ENCODE data around the gene COPA.

COPA gene

GRCh38 chr1:160361199-160361598 lies 18.1 kb upstream of the COPA start:
- TF ChIP-seq, protein P1, sequence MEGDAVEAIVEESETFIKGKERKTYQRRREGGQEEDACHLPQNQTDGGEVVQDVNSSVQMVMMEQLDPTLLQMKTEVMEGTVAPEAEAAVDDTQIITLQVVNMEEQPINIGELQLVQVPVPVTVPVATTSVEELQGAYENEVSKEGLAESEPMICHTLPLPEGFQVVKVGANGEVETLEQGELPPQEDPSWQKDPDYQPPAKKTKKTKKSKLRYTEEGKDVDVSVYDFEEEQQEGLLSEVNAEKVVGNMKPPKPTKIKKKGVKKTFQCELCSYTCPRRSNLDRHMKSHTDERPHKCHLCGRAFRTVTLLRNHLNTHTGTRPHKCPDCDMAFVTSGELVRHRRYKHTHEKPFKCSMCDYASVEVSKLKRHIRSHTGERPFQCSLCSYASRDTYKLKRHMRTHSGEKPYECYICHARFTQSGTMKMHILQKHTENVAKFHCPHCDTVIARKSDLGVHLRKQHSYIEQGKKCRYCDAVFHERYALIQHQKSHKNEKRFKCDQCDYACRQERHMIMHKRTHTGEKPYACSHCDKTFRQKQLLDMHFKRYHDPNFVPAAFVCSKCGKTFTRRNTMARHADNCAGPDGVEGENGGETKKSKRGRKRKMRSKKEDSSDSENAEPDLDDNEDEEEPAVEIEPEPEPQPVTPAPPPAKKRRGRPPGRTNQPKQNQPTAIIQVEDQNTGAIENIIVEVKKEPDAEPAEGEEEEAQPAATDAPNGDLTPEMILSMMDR (IDR thresholded peaks at IDR 0.05): no peak
- TF ChIP-seq ZFX (IDR thresholded peaks at IDR 0.05; ENCODE audit: borderline replicate concordance): no peak
- H3K27ac ChIP-seq: no peak overlapping the region

GRCh38 chr1:160360227-160360695 lies 17.2 kb upstream of the COPA start:
- no peak overlapping the region for H3K27ac ChIP-seq
- TF ChIP-seq ZFX (IDR thresholded peaks at IDR 0.05; ENCODE audit: borderline replicate concordance): no peak
- TF ChIP-seq, protein P1 (IDR thresholded peaks at IDR 0.05): no peak

DNA sequence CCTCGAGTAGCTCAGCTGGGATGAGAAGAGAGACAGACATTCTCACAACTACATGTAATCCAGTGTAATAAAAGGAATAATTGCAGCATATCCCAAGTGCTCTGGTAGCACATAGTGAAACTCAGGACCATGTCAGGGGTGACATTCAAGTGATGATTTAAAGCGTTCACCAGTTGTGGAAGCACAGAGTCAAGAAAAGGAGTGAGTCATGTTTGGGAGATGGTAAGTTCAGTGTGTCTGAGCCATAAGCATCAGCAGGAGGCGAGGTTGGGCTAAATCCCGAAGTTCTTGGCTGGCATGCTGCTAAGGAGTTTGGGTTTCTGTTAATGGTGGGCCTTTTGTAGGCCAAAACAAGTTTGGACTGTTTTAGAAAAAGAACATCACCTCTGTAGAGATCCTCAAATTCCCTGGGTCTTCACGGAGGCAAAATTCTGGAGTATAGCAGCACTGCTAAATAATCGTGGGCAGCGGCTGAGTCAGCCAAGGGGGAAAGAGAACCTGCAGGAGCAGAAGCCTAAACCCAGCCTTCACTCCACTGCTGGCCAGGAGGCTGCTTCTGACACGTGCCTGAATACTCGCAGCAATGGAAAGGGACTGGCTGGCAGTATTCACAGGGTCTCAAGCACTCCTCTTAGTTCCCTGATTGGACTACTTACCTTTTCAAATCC lies 16.6 kb upstream of the COPA start:
- no peak for TF ChIP-seq ZFX (IDR thresholded peaks at IDR 0.05; ENCODE audit: borderline replicate concordance)
- TF ChIP-seq, protein P1 (IDR thresholded peaks at IDR 0.05): no peak
- no peak overlapping the region for H3K27ac ChIP-seq

- TF ChIP-seq ZFX (IDR thresholded peaks at IDR 0.05; ENCODE audit: borderline replicate concordance): no peak
- TF ChIP-seq, protein P1 (IDR thresholded peaks at IDR 0.05): no peak
- H3K27ac ChIP-seq: no peak overlapping the region
Measured at GRCh38 chr1:160358073-160358472, 15.0 kb upstream of the COPA start.

DNA sequence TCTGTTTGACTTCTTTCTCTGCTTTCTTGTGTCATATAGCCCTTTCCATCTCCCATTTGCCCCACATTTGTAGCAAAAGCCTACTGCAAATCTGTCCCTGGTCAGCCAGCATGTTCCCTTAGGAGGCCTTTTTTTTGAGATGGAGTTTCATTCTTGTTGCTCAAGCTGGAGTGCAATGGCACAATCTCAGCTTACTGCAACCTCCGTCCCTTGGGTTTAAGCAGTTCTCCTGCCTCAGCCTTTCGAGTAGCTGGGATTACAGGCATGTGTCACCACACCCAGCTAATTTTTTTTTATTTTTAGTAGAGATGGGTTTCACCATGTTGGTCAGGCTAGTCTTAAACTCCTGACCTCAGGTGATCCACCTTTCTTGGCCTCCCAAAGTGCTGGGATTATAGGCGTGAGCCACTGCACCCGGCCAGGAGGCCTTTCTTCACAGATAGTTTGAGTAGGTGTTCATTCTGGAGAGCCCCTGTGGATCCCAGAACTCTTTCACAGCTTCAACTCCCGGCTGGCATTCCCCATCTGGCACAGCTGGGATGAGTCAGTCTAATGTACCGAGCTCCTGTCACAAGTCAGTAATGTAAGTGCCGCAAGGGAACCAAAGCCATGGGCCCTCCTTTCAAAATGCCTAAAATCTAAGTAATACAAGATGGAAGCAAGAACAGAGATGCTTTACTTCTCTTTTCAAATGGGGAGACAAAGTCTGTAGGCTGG lies 14.4 kb upstream of the COPA start:
- TF ChIP-seq, protein P1 (IDR thresholded peaks at IDR 0.05): no peak
- no peak for TF ChIP-seq ZFX (IDR thresholded peaks at IDR 0.05; ENCODE audit: borderline replicate concordance)
- H3K27ac ChIP-seq: no peak overlapping the region

DNA sequence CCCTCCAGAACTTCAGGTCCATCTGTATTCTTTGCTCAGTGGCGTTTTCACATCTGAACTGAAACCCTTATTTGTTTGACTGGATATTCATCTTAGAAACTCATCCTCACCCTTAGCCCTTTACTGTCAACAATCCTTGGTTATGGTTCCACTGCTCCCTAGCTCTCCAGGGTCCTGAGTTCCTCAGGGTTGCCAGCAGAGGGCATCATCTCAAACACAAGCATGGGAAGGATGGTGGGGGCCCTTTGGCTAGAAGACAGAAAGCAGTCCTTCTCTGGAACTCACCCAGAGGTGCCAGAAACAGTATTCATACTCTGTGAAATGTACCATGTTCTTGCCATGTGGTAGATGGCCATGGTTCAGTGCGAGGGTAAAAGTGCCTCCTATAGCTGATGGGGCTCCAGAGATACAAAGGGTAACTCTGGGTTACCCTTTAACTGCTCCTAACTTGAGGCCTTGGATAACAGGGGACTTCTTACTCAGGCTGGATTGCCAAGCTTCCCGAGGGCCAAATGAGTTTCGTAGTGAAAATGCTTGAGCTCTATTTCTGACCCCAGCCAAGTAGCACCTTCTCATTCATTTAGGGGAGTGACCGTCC lies 11.4 kb upstream of the COPA start:
- H3K27ac ChIP-seq: no peak overlapping the region
- no peak for TF ChIP-seq ZFX (IDR thresholded peaks at IDR 0.05; ENCODE audit: borderline replicate concordance)
- TF ChIP-seq, protein P1 (IDR thresholded peaks at IDR 0.05): peak; percentile 77

DNA sequence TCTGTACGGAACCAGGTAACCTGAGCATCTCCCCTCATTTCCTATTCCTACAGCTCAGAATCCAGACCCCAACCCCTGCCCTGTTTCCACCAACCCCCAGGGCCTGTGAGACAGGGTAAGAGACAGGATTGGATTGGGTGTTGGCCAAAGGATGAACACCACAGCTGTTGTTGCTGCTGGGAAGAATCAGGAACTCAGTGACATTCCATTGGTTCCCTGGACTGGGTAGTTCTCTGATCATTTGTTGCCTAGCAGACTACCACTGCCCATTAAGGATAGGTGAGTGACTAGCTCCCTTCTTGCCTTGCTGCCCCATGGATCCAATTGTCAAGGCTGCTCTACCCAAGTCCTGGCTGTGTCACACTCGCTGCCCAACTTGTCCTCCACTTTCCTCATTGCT lies 10.2 kb upstream of the COPA start:
- no peak for TF ChIP-seq ZFX (IDR thresholded peaks at IDR 0.05; ENCODE audit: borderline replicate concordance)
- TF ChIP-seq, protein P1 (IDR thresholded peaks at IDR 0.05): no peak
- no peak overlapping the region for H3K27ac ChIP-seq

Data from 22Rv1 (cell line).